Measurements from ENCODE around the gene FASTK. TPM values are rescaled to one million over a fixed set of nuclear protein-coding genes. Genes with fewer than 3 reads are reported as not detected.

The FASTK gene
- total RNA-seq, 6 experiments from 2014 or later = 83.8 to 97.0 (median 92.4) TPM

DNA sequence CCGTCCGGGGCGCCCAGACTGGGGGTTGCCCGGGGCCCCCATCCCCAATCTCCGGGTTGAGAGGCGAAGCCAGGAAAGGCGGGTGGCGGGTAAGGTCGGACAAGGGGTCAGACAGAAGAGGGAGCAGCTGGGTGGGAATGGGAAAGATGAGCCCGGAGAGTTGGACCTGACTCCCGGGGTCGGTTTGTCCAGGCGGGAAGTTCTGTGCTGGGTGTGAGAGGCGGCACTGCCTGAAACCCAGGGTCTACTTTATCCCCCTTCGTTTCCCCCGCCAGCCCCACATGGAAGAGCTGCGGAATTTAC is 20.5 kb downstream of the FASTK start:
- Mint-ChIP-seq H3K4me3 (peak overlapping the region; percentile 97), H3K27me3 (ENCODE audit: insufficient read depth) (no peaks in the 10 kb centered on the region; the same call in 1 of the 2 replicates), H3K4me1 (ENCODE audit: low read depth) (peaks cover 54% of the 10 kb centered on the region), H3K36me3 (ENCODE audit: low read depth) (no peaks in the 10 kb centered on the region), H3K27ac (peak overlapping the region; percentile 70), H3K9me3 (no peaks in the 10 kb centered on the region)
- DNase-seq = no peak
- TF ChIP-seq, protein P1, sequence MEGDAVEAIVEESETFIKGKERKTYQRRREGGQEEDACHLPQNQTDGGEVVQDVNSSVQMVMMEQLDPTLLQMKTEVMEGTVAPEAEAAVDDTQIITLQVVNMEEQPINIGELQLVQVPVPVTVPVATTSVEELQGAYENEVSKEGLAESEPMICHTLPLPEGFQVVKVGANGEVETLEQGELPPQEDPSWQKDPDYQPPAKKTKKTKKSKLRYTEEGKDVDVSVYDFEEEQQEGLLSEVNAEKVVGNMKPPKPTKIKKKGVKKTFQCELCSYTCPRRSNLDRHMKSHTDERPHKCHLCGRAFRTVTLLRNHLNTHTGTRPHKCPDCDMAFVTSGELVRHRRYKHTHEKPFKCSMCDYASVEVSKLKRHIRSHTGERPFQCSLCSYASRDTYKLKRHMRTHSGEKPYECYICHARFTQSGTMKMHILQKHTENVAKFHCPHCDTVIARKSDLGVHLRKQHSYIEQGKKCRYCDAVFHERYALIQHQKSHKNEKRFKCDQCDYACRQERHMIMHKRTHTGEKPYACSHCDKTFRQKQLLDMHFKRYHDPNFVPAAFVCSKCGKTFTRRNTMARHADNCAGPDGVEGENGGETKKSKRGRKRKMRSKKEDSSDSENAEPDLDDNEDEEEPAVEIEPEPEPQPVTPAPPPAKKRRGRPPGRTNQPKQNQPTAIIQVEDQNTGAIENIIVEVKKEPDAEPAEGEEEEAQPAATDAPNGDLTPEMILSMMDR (IDR thresholded peaks at IDR 0.05) = peak; percentile 34

DNA sequence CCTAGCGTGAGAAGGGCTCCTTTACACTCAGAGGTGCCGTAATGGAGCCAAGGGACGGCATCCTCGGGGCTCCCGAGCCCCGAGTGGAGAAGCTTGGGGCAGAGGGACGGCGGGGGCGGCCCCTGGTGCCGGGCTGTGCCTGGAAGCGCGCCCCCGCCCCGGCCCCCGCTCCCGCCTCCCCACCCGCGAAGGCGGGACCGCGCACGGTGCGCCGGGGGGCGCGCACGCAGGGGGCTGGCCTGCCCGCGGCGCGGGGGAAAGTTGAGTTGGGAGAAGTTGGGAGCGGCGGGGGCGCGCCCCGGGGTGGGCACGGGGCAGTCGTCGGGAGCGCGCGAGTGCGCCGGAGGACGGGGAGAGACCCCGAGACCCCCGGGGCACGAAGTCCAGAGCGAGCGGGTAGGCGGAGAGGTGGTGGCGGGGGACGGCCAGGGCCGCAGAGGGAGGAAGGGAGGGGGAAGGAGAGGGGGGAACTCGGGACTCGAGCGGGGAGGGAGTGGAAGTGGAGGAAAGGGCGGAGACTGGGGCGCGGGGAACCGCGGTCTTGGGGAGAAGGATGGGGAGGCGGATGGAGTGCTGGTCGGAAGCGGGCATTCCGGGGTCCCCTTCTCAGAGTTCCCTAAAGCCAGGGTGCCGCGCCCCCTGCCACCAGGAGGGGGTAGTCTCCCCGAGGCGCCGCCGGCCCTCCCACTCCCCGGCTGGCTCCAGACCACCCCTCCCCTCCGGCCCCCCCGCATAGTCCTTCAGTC is 21.1 kb downstream of the FASTK start, which contains the start of gene SLC4A2:
Gene SLC4A2, plus strand, starts transcription at position 223 of the 746 bp plus-strand sequence. CDS start 2,399 bp downstream, outside the sequence.
- H3K4me3 Mint-ChIP-seq = peak within 1 kb of the TSS; percentile 97
- peak within 1 kb of the TSS; percentile 95 for H3K27ac Mint-ChIP-seq
- TF ChIP-seq, protein P1 (IDR thresholded peaks at IDR 0.05) = peak; percentile 80
- no peaks in the 10 kb centered on the region; the same call in 1 of the 2 replicates for H3K27me3 Mint-ChIP-seq (ENCODE audit: insufficient read depth)
- peaks cover 54% of the 10 kb centered on the region for H3K4me1 Mint-ChIP-seq (ENCODE audit: low read depth)
- DNase-seq = peak; percentile 61
- no peaks in the 10 kb centered on the region for H3K9me3 Mint-ChIP-seq
- H3K36me3 Mint-ChIP-seq (ENCODE audit: low read depth) = no peaks in the 10 kb centered on the region

DNA sequence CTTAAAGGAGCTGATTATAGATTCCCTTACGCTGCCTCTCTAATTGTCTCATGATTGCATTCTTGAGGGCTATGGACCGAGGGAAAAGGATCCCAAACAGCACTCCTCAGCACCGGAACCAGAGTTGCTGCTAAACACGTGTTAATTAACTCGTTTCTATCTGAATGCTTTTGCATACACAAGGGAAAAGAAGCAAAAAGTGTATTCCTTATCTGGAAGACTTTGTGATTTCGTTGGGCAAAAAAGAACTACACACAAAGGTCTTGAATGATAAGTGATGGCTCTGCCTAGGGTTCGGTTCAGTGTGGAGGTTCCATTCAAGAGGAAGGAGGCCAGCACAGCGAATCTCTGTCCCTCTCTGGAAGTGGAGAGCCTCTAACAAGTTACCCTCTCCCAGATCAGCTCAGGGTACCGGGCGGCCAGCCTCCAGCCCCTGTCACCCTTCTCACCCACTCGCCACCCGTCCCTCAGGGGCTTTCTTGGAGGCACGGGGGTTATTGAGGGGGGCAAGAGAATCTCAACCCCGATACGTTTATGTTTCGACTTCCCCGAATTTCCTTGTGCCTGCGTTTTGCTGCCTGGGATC is 21.7 kb downstream of the FASTK start:
- peak overlapping the region; percentile 95 for H3K27ac Mint-ChIP-seq
- TF ChIP-seq, protein P1 (IDR thresholded peaks at IDR 0.05) = no peak
- no peaks in the 10 kb centered on the region; the same call in 1 of the 2 replicates for H3K27me3 Mint-ChIP-seq (ENCODE audit: insufficient read depth)
- no peaks in the 10 kb centered on the region for H3K9me3 Mint-ChIP-seq
- peaks cover 54% of the 10 kb centered on the region for H3K4me1 Mint-ChIP-seq (ENCODE audit: low read depth)
- H3K36me3 Mint-ChIP-seq (ENCODE audit: low read depth) = no peaks in the 10 kb centered on the region
- peak overlapping the region; percentile 97 for H3K4me3 Mint-ChIP-seq
- DNase-seq = no peak

DNA sequence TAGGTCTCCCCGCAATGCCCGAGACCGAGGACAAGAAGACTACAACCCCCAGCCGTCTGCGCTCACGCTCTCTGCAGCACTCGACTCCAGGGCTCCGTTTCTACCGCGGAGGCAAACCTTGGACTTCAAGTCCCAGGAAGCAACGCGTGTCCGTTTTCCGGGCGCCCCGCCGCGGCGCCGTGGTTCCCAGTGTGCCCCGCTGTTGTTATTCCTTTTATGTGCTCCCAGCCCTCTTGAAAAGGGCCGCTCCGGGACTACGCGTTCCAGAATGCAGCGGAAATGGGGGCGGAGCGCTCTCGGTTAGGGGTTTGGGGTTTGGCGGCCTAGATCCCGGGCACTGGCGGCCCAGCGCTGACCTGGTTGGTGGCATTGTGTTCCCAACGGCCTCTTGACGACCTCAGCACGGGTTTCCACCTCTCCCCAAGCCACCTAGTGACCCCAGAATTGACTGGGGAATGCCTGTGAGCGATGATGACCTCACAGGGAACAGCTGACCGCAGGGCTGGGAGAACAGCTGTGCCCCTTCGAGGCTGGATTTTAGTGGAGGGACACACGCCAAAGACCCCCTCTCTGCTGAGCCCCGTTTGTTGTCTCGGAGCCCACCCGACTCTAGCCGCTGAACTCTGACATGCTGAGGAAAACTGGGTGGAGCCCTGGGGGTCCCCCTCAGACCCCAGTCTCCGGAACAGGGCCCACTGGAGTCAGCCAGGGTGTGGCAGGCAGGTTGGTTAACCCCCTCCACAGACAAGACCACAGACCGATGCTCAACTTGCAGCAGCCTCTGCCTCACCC is 22.4 kb downstream of the FASTK start:
- H3K9me3 Mint-ChIP-seq = no peaks in the 10 kb centered on the region
- H3K4me3 Mint-ChIP-seq = peak overlapping the region; percentile 97
- no peaks in the 10 kb centered on the region for H3K36me3 Mint-ChIP-seq (ENCODE audit: low read depth)
- TF ChIP-seq, protein P1 (IDR thresholded peaks at IDR 0.05) = no peak
- peak overlapping the region; percentile 95 for H3K27ac Mint-ChIP-seq
- H3K4me1 Mint-ChIP-seq (ENCODE audit: low read depth) = peaks cover 49% of the 10 kb centered on the region
- peak; percentile 99 for DNase-seq
- H3K27me3 Mint-ChIP-seq (ENCODE audit: insufficient read depth) = no peaks in the 10 kb centered on the region; the same call in 1 of the 2 replicates

DNA sequence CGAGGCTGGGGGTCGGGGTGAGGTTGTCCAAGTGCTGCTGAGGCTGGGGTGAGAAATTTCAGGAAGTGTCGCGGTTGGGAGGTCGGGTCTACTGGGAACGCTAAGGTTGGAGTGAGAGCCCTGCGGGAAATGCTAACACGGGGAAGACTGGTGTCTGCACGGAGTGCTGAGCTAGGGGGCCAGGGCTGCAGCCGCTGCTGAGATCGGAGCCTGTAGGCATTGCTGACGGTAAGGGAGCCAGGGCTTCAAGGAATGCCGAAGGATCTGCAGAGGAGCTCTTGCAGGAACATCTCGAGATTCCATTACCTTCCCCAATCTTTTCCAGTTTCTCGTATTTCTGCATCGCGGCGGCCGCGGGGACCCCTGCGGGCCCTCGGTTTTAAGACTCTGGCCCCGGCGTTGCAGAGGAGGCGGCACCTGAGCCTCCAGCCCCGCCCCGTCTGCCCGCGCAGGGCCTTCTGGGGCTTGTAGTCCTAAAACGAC is 23.1 kb downstream of the FASTK start, which contains the start of gene CDK5:
Gene CDK5, minus strand, starts transcription at position 392 of the 483 bp plus-strand sequence. Its CDS starts 49 bp downstream, at position 343.
- H3K9me3 Mint-ChIP-seq = no peaks in the 10 kb centered on the region
- H3K27ac Mint-ChIP-seq = peak within 1 kb of the TSS; percentile 95
- peak within 1 kb of the TSS; percentile 97 for H3K4me3 Mint-ChIP-seq
- H3K27me3 Mint-ChIP-seq (ENCODE audit: insufficient read depth) = no peaks in the 10 kb centered on the region; the same call in 1 of the 2 replicates
- TF ChIP-seq, protein P1 (IDR thresholded peaks at IDR 0.05) = no peak
- H3K4me1 Mint-ChIP-seq (ENCODE audit: low read depth) = peaks cover 43% of the 10 kb centered on the region
- no peaks in the 10 kb centered on the region; the same call in 1 of the 2 replicates for H3K36me3 Mint-ChIP-seq (ENCODE audit: low read depth)
- no peak for DNase-seq
